ENCODE results near the gene BTBD9.

The BTBD9 gene

DNA sequence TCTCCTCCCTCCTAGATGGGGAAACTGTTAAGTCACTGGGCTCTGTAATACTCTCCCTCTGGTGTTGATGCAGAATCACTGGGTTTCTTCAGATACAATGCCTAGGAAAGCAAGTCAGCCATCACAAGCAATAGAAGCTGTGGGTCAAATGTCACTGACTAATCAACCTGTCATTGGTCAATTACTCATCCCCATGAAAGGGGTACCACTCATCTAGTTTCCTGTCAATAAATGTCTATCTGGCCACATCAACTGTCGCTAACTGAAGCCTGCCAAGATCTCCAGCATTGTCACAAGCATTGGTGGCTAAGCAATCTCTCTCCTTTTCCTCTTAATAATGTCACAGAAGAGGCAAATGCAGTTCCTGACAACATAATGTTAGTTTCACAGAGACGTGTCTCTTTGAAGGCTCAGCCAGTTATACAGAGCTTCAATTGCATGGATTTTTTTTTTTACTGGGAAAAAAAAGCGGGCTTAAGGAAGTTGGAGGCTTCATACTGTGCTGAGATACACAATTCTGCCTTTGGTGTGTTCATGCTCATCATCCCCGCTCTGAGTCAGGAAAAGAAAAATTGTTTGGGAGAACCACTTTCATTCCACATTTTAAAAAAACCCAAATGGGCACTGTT, 355.9 kb downstream of the BTBD9 start:
- no peak for DNase-seq (ENCODE audit: low spot score)

DNA sequence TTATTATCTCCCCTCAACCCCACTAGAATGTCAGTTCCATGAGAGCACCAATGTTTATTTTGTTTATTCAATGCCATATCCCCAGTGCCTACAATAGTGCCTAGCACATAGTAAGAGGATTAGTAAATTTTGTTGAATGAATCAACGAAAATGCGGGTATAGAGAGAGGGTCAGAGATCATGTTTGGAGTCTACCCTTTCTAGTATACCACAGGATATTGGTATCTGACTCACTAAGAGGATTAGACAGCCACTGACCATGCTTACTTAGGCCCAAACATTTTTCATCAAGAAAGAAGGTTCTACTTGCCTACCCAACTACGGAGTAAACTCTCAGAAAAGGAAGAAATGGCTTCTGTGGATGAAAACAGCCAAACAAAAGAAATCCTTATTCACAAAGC, 356.8 kb downstream of the BTBD9 start:
- DNase-seq (ENCODE audit: low spot score), result no peak

DNA sequence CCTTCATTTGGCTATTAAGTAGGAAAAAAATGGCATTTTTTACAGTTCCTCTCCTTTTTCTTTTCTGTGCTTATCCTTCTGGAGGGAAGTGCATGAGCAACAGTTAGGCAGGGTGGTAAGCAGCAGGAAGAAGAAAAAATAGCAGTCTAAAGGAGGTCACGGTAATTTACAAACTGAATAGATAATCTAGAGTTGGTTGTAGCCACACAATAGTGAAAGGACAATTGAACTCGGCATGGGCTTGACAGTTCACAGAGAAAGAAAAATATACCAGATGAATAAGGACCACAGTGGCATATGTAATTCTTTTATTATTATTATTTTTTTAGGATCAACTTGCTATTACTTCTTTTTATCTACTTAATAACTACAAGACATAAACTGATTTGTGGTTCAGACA, 358.6 kb downstream of the BTBD9 start:
- no peak for DNase-seq (ENCODE audit: low spot score)

DNA sequence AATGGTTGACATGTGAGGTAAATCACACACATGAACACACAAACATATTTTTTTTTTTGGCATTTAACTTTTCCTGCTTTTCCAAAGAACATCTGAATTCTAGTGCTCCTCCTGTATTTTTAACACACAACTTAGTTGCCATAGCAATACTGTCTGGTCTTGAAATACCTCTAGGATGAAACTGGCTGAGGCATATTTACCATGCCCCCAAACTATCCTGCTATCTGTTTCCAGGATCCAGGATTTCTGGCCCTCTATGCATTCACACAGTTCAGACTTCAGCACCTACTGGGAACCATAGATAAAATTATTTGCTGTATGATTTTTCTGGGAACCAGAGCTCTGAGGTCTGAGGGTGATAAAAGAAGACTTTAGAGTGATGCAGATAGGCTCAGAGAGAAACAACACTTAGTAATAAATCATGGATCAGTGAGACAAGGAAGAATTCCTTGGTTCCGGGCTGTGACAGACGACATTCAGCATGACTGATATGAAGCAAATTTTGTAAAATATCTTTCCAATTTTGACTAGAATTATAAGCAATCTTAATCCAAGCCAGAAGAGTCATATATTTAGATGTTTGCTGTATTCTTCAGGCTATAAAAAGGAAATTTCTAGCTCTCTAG, 359.7 kb downstream of the BTBD9 start:
- no peak for DNase-seq (ENCODE audit: low spot score)

DNA sequence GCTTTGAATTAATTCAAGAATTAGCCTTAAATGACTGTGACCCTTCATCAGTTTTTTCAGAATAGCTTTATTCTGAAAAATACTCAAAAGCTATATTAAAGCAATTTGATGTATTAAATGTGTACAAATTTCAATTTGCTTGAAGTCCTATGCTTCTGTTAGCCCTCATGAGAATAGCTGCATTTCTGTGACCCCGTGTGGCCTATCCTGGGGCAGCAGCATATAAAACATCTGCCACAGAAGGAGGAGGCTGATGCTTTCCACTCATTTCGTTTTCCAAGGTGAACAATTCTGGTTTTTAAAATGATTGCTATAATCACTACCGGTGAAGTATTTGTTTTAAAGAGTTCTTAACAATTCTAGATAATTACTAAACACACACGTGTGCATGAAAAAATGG, 360.3 kb downstream of the BTBD9 start:
- no peak for DNase-seq (ENCODE audit: low spot score)

DNA sequence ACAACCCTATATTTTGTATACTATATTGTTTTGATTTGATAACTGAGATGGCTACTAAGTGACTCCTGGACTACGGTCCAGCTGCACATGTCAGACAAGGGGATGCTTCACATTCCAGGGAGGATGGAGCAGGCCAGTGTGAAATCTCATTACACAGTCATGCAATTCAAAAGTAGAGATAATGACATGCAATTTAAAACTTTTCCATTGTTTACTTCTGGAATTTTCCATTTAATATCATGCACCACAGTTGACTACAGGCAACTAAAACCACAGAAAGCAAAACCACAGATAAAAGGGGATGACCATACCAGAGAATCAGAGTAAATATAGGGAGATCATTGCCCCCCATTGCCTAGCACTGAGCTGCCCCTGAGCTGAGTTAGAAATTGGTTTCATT, 366.4 kb downstream of the BTBD9 start:
- no peak for DNase-seq (ENCODE audit: low spot score)

DNA sequence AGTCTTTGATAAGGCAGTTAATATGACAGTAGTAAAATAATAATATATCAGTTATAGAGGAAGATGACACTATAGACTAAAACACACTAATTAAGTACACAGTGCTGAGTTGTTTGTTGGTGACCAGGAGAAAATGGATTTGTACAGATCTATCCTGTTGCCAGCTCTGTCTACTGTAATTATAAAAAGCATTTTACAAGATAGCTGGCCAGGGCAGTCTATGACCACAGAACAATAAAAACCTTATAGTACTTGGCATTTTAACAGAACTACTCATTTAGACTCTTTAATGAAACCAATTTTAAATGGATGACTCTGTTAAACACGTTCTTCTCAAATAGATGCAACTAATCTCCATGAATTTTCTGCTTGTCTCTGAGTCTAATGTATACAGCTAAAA, 367.5 kb downstream of the BTBD9 start:
- no peak for DNase-seq (ENCODE audit: low spot score)

DNA sequence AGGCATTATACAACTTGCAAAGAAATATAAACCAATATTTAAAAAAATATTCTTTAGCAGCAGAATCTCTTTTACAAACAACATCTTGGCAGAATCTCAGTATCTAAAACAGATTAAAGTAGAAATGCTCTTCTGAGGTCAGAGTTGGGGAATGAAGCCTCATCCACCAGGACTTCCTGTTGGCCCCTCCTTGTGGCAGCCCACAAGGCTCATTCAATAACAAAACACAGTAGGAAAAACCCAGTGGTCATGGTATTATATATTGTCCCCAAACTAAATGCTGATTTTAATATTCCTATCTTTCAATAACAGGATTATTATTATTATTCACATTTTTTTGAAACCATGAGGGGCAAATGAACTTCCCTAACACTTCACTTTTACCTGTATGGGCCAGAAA, 368.6 kb downstream of the BTBD9 start:
- no peak for DNase-seq (ENCODE audit: low spot score)

DNA sequence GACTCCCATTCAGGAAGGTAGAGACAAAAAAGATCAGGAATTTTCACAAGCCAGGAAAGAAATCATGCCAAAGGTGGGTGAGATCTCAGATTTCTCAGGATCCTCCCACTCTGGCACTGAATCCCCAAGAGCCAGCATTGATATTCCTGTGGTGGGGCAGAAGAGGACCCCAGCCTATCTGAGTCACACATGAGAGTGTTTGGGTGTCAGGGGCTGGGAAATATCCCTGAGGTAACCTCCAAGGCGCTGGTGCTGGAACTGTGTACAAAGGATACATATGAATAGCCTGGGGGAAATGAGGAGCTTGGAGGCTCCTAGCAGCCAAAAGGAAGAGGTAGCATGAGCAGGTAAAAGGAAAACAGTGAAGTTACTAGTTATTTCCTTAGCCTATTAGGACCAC, 369.4 kb downstream of the BTBD9 start:
- no peak for DNase-seq (ENCODE audit: low spot score)

DNA sequence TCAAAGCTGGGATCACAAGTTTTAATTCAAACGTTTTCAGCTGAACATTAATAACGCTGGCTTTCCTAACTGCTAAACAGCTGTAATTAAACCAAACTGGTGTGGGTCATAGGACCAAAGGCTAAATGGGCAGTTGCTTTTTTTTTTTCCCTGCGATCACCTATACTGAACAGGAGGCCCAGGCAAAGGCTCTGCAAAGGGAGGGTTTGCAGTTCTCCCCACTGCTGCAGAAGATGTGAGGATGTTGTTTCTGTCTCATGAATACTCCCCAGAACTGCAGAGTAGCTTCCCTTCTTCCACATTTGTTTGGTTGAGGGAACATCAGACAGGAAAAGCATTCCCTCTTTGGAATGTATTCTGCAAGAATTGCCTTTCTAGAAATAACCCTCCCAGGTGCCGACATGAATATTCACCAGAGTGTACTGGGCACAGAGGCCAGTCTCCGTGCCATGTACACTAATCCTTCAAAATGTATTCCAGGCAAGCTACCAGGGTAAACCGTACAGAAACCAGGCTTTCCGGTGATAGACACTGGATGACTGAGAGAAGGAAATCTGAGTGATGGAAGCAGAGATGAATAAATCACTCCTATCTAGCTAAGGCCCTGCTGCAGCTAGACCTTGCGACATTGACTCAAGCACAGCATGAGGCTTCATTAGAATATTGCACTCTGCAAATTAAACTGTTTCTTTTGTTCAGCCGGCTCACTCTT, 370.1 kb downstream of the BTBD9 start:
- no peak for DNase-seq (ENCODE audit: low spot score)

DNA sequence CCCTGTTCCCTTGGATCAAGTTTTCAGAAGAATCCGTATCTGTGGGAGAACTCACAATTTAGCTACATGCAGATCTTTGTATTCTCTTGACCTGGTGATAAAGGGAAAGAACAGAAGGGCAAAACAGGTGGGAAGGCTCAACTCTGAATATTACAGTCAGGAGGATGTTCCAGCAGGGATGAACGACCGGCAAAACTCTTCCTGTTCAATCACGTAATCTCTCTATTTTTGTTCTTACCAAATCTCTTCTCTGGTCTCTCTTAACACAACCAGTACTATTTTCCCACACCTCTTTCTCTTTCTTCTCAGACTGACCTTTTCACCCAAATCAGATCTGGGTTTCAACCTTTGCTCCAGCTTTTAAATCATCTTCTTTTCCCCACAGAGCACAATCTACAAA, 371.4 kb downstream of the BTBD9 start:
- no peak for DNase-seq (ENCODE audit: low spot score)

DNA sequence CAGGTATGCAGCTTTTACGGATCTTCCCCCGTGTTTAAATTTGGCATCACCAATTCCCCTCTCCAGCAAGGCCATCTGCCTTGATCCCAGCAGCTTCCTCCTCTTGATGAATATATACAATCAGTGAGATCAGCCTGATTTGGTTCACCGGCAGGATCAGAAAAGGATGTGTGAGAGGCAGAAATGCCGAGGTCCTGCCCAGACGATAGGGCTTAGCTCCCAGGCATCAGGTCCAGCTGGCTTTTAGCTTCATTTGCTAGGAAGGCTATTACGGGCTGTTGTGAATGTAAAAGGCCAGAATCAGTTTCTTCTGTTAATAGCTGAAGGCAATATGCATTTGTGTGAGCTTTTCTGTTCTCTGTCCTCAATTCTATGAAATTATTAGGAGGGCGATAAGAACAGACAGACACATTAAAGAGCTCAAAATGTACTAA, 372.8 kb downstream of the BTBD9 start:
- no peak for DNase-seq (ENCODE audit: low spot score)

DNA sequence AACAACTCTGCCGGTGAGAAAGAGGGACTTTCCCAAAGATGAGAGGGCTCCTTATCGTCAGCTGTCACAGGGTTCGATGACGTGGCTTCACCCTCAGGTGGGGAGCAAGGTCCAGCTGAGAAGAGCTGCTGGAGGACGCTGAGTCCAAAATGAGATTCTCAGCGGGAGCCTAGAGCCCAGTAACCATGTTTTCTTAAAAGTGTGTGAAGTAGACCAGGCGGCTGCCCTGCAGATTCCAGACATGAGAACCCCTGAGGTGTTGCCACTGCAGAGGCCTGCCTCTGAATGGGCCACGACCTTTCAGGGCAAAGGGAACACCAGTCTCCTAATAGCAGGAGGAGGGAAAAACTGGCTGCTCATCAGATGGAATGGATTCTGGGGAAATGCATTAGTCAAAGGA, 375.1 kb downstream of the BTBD9 start:
- DNase-seq (ENCODE audit: low spot score), result no peak

DNA sequence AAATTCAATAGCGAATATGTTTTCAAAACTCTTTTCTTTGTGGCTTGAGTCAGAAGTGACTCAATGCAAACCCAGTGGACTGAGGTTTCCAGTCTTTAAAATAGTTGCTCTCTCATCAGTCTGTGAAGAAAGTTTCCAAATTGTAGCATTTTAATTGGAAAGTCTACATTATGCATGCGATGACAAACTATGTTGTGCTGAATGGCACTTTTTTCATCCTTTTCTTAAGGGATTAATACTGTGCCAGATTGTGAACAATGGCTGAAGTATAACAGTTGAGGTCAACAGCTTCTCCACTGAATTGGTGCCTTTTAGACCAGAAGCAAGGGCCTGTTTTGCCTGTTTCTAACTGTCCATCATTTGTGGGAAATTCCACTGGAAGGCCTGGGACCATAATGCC, 377.1 kb downstream of the BTBD9 start:
- no peak for DNase-seq (ENCODE audit: low spot score)

DNA sequence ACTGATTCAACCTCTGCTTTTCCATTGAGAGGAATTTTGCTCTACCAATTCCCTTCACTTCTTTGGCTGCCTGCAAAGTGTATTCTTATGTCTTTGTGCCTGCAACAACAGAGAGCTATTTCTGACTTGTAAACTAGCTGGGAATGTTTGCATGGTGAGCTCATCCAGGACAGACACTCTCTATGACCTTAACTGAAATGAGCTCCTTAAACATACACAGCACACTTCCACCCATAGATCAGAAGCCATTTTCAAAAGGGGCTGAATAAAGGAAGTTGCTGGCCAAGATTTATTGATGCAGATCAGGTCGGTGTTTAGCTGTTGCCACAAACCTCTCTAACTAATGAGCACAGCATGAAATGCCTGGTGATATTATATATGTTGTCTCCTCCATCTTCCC, 377.7 kb downstream of the BTBD9 start:
- DNase-seq (ENCODE audit: low spot score), result no peak

DNA sequence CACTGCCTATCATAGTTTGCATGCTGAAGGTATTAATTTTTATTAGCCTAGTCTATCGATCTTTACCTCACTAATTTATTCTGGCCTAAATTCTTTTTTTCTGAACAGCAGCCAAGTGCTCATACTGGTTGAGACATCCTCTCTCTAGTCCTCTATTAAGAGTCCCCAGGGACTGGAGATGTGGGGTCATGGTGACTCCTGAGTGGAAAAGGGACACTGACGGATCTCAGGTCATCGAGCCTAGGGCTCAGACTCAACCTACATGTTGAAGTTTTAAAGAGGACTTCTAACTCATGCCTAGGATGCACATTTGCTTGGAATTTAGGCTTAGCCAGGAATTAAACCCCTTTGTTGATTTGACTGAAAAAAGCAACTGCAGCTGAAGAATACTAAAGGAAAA, 378.1 kb downstream of the BTBD9 start:
- no peak for DNase-seq (ENCODE audit: low spot score)

DNA sequence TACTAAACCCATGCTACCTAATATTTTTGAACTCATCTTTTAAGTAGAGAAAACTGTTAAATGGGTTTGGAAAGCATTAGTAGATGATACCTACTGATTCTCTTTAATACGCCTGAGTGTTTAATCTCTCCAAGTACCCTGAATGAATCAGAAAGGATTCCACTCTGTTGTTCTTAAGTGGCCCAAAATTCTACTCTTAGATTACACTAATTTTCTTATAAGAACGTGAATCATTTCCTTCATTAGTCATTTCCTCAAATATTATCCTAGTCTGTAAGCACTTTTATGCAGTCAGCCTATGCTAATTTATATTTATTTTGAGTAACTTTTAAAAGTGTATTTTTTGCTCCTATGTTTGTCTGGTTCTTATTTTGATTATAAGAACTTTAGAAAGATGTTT, 380.0 kb downstream of the BTBD9 start:
- DNase-seq (ENCODE audit: low spot score), result no peak

DNA sequence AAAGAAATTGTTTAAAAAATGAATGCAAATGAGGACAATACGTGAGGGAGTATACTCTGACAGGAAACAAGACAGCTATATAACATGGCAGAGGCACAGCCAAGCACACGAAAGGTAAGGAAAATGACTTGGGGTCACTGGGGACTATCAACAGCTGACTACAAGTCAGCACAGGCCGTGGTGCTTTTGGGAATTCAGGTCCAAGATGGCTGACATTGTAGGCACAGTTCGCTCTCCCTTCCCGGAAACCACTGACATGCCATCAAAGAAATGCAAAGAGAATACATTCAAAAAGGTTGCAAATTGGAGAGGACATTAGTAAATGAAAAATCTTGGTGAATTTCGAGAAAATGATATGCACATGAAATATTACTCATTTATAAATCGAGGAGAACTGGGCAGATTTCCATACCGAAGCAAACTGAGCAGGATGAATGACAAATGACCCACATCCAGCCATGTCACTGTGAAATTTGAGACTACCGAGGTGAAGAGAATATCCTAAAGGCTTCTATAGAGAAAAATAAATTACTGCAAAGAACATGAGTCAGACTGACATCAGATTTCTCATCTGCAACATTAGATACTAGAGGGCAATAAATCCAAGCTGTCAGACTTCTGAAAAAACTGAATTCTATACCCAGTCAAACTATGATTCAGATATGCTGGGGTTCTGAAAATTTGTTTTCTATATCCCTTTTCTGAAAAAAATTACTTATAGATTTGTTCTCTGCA, 391.1 kb downstream of the BTBD9 start:
- no peak for DNase-seq (ENCODE audit: low spot score)

DNA sequence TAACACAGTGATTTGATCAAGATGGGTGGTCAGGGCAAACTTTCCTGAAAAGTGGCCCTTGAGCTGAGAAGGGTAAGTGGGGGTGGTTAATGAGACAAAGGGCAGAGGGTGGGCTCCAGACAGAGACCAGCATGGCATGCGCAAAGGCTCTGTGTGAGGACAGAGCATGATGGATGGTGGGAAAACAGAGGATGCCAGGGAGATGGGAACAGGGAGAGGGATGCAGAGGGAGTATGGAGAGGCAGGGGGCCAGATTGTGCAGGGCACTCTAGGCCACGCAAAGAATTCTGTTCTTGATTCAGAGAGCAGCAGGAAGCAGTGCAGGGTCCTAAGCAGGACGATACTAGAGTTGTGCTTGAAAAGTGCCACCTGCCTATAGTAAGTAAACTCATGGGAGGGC, 394.4 kb downstream of the BTBD9 start:
- DNase-seq (ENCODE audit: low spot score), result no peak

DNA sequence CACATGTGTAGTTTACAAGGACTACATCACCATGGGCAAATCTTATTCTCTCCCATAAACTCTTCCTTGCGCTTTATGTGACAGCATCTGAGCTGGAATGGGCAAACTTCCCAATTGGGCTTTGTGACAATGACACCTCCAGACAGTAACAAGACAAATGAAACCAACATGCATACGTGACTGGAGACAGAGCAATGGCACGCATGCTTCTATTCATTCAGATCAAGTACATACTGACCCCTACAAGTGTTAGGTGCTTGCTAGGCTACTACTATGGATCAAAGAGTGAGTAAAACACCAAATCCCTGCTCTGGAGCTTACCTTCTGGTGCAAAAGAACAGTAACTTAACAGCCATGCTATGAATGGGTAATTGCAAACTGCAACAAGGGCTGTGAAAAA, 394.9 kb downstream of the BTBD9 start:
- no peak for DNase-seq (ENCODE audit: low spot score)

DNA sequence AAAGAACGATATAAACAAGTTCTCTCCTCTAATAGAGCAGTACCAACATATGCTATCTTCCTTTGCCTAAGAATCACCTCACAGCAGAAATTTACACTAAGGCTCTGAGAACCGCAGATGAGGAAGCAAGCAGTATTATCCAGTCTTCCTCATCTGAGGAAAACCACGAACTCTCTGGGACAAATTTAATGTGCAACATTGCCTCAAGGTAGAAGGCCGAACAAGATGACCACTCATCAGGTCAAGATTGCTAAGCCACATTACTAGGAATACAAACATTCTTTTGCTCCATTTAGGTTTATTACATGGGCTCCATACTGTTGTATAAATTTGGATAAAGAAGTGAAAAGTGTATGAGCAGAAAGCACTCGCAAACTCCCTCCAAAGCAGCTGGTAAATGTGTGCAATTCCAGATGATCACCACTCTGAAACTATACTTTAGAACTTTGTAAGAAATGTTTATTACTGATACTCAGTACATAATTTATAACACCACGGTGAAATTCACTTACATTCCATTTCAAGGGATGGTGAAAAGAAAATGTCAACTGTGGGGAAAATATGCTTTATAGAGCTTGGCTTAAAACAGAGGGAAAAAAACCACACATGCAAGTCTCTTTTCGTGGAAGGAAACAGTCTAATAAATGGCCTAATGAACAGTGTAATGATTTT, 398.4 kb downstream of the BTBD9 start:
- DNase-seq (ENCODE audit: low spot score), result no peak

DNA sequence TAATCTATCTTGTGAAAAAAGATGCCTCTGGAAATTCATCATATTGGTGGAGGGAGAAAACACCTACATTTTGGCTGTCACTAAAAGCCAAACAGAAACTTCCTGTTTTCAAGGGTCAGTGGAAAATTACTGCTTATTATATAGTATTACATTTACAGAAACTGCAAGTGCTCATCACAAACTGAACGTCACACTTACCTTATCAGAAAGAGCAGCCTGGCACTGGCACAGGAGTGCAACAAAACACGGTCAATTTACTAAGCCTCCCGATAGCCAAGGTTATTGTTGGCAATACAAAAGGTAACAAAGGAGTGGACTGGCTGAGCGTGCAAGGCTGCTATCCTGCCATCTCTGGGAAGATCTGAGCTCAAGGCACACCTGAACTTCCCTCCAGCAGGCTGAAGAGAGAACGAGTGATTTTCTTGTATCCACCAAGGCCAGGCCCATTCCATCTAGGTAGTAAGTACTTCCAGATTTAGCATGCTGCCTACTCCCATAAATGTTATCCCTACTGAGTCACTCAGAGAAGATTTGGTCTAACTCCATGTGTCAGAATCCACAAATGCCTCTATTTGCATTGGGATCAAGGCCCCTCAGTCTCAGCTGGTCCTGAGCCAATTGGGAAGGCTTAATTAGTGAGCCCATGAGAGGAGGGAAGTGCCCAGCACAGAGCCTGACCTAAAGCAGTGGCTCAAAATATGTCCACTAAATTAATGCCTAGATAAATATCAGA, 399.8 kb downstream of the BTBD9 start:
- DNase-seq (ENCODE audit: low spot score), result no peak
